ENCODE measurements around the gene BCL2L13. TPM values are rescaled to one million over a fixed set of nuclear protein-coding genes. Genes with fewer than 3 reads are reported as not detected.

The BCL2L13 gene
- total RNA-seq, 4 donors from 2014 or later, result 46.0 to 103 (median 72.2) TPM

GRCh38 chr22:17728786-17729185 is 90.2 kb downstream of the BCL2L13 start:
- Histone ChIP-seq H3K36me3 (peaks cover 36 to 44% of the 10 kb centered on the region in 2 donors), H3K4me3 (replicated peaks in 1 of 3) (no peak overlapping the region), H3K9me3 (no peaks in the 10 kb centered on the region), H3K4me1 (no peaks in the 10 kb centered on the region), H3K27ac (no peak overlapping the region), H3K27me3 (no peaks in the 10 kb centered on the region)
- 95 to 96% methylated on average over 8 of the region's 8 CpGs for WGBS, 2 donors
- DNase-seq, result no peak
- TF ChIP-seq CTCF (IDR thresholded peaks at IDR 0.05) (no peak), POLR2A (IDR thresholded peaks at IDR 0.05) (no peak)
- intact Hi-C loops (cut with DNase I), result no loop called here

- intact Hi-C loops (cut with DNase I), result no loop called here
- H3K36me3 ChIP-seq, result peaks cover 41 to 44% of the 10 kb centered on the region in 2 donors
- H3K4me1 ChIP-seq, result no peaks in the 10 kb centered on the region
- TF ChIP-seq CTCF (IDR thresholded peaks at IDR 0.05) (no peak), POLR2A (IDR thresholded peaks at IDR 0.05) (no peak)
- WGBS, 2 donors, result 83 to 85% methylated on average over 6 of the region's 6 CpGs
- H3K4me3 ChIP-seq (replicated peaks in 1 of 3), result no peak overlapping the region
- H3K27ac ChIP-seq, result no peak overlapping the region
- H3K9me3 ChIP-seq, result no peaks in the 10 kb centered on the region
- DNase-seq, result no peak
- H3K27me3 ChIP-seq, result no peaks in the 10 kb centered on the region
These were observed 91.0 kb downstream of the BCL2L13 start for GRCh38 chr22:17729561-17729960.

- no peaks in the 10 kb centered on the region for H3K4me1 ChIP-seq
- no peak overlapping the region for H3K4me3 ChIP-seq (replicated peaks in 1 of 3)
- H3K36me3 ChIP-seq, result peaks cover 33 to 36% of the 10 kb centered on the region in 2 donors
- H3K27me3 ChIP-seq, result no peaks in the 10 kb centered on the region
- H3K27ac ChIP-seq, result no peak overlapping the region
- DNase-seq, result no peak
- 84 to 97% methylated on average over 2 of the region's 2 CpGs for WGBS, 2 donors
- intact Hi-C loops (cut with DNase I), result no loop called here
- H3K9me3 ChIP-seq, result no peaks in the 10 kb centered on the region
- TF ChIP-seq POLR2A (IDR thresholded peaks at IDR 0.05) (no peak), CTCF (IDR thresholded peaks at IDR 0.05) (no peak)
These were observed 93.8 kb downstream of the BCL2L13 start for GRCh38 chr22:17732251-17732854.

GRCh38 chr22:17733466-17733865 is 94.9 kb downstream of the BCL2L13 start:
- WGBS, 2 donors, result 83 to 94% methylated on average over 3 of the region's 3 CpGs
- no peaks in the 10 kb centered on the region for H3K9me3 ChIP-seq
- TF ChIP-seq CTCF (IDR thresholded peaks at IDR 0.05) (no peak), POLR2A (IDR thresholded peaks at IDR 0.05) (no peak)
- no peaks in the 10 kb centered on the region for H3K4me1 ChIP-seq
- no peak for DNase-seq
- no peaks in the 10 kb centered on the region for H3K27me3 ChIP-seq
- H3K4me3 ChIP-seq (replicated peaks in 1 of 3), result no peak overlapping the region
- H3K36me3 ChIP-seq, result peaks cover 23 to 24% of the 10 kb centered on the region in 2 donors
- H3K27ac ChIP-seq, result no peak overlapping the region
- intact Hi-C loops (cut with DNase I), result no loop called here

GRCh38 chr22:17734187-17734586 is 95.6 kb downstream of the BCL2L13 start:
- 79 to 84% methylated on average over 4 of the region's 4 CpGs for WGBS, 2 donors
- no peak for DNase-seq
- no peak overlapping the region for H3K4me3 ChIP-seq (replicated peaks in 1 of 3)
- intact Hi-C loops (cut with DNase I), result no loop called here
- no peak overlapping the region for H3K27ac ChIP-seq
- TF ChIP-seq CTCF (IDR thresholded peaks at IDR 0.05) (no peak), POLR2A (IDR thresholded peaks at IDR 0.05) (no peak)
- no peaks in the 10 kb centered on the region for H3K9me3 ChIP-seq
- H3K27me3 ChIP-seq, result no peaks in the 10 kb centered on the region
- peaks cover 23 to 24% of the 10 kb centered on the region in 2 donors for H3K36me3 ChIP-seq
- no peaks in the 10 kb centered on the region for H3K4me1 ChIP-seq

Data from thyroid gland (tissue), 4 donors.